GM18907 (cell line): ENCODE measurements around the gene ARID1B.

ENCODE experiments used
- ATAC-seq: cut with Tn5 transposase; IDR thresholded peaks from one replicate; pipeline ENCODE4 v1.9.1; 2021; ENCODE audit warnings: mild to moderate bottlenecking, moderate library complexity; ENCODE audit not compliant: unreplicated experiment

ARID1B gene

DNA sequence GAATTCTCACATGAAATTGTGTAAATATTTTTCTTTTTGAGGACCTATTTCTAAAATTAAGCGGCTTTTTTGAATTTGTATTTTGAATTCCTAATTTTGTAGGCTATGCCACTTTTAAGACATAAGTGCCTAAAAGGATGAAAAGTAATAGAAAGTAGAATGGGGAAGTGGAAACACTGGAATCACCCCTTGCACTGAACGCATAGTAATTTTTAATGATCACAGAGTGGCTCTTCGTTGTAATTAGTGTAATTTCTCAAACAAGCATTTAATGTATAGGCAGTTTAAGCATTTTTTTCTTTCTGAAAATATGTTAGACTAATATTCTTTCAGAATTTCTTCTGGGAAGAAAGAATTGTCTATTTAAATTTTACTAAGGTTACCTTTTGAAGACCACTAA, 73.2 kb downstream of the ARID1B start:
- ATAC-seq: no peak

DNA sequence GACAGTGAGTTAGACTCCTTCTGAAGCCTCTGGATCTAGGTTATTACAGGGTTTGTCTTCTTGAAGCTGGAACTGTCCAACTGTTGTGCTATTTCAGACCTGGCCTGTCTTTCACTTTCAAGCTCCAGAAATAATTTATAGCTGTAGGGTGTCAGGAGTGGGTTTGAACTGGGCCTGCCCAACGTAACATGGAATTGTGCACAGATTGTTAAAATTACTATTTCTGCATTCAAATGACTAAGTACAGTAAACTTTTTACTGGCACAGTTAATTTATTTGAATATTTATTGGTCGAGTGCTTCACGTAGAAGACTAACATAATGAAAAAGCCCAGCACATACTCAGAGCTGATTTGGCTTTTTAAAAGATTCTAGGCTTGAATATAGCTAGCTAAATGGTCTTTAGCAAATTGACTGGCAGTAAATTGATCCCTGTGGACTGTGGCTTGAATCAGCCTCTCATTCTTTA, 74.3 kb downstream of the ARID1B start:
- peak; percentile 42 for ATAC-seq

DNA sequence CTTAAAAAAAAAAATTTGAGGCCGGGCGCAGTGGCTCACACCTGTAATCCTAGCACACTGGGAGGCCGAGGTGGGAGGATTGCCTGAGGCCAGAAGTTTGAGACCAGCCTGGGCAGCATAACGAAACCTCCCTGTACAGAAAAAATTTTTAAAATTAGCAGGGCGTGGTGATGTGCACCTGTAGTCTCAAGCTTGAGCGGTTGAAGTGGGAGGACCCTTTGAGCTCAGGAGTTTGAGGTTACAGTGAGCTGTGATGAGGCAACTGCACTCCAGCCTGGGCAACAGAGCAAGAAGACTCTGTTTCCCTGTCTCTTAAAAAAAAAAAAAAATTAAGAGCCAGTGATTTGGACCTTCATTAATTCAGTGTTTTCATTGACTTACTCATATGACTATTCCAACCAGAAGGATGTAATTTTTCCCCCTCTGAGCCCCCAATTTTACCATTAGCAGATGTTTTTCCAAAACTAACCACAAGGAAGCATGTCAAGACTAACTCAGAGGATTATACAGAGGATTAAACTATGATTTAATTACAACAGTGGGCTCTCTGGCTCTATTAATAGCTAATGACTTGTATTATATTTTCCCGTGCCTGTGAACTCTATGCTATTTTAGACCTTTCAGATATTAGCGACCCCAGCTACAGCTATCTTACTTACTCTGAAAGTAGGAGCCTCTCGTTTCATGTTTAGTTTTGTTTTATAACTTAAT, 75.1 kb downstream of the ARID1B start:
- peak; percentile 58 for ATAC-seq

DNA sequence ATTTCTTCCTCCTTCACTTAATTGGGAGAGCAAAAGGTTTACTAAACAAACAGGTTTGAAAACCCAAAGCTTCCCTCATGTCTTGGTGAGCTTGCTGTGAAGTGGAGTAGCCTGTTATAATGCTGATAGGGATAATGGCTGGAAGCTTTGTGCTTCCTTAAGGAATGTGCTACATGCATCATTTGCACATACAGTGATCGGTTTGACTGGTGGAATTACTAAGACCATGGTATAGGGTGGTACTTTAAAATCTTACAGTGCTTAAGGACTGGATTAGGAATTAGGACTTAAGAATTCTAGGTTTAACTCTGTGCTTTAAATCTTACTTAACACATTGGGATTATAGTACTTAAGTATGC, 75.7 kb downstream of the ARID1B start:
- ATAC-seq: no peak

DNA sequence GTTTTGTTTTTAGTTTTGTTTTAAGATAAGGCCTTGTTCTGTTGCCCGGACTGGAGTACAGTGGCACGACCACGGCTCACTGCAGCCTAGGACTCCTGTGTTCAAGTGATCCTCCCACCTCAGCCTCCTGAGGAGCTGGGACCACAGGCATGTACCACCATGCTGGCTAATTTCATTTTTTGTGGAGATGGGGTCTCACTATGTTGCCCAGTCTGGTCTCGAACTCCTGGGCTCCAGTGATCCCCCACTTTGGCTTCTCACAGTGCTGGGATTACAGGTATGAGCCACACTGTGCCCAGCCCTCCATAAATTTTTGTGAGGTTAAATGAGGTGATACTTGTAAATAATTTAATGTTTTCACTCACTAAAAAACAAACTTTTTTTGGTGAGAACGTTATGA, 76.6 kb downstream of the ARID1B start:
- ATAC-seq: no peak

DNA sequence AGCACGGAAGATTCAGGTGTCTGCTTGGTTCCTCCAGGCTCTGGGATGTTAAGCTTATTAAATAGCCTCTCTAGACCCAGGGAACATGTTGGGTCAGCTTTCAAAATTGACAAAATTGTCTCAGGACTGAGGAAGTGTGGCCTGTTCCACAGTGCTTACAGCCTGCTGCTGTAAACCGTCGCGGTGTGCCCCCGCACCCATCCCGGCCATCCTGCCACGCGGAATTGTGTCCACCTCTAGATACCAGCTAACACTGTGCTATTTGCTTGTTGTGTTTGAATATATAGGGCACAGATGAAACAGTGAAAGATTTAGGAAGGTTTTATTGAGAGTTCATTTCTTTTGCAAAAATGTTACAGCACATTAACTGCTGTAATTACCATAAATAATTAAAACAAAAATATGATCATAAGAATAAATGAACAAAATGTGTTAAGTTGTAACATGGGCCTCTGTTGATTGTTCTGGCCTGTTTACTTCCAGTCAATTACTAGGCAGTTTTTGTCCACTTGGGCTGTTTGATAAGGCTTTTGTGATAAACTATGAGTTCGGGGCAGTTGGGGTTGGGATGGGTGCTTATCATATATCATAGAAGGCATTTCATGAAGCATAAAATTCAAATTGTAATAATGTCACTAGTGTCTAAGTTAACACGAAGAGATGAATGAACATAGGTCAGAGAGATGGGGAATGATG, 77.4 kb downstream of the ARID1B start:
- no peak for ATAC-seq

DNA sequence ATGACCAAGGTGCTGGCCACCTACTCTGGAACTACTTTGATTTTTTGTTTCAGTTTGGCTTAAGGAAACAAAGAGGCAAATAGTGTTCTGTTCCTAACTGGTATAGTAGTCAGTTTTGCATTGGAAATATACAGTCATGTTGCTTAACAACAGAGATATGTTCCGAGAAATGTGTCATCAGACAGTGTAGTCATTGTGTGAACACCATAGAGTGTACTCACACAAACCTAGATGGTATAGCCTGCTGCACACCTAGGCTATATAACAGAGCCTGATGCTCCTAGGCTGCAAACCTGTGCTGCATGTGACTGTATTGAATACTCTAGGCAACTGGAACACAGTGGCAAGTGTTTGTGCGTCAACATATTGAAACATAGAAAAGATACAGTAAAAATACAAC, 80.4 kb downstream of the ARID1B start:
- no peak for ATAC-seq

DNA sequence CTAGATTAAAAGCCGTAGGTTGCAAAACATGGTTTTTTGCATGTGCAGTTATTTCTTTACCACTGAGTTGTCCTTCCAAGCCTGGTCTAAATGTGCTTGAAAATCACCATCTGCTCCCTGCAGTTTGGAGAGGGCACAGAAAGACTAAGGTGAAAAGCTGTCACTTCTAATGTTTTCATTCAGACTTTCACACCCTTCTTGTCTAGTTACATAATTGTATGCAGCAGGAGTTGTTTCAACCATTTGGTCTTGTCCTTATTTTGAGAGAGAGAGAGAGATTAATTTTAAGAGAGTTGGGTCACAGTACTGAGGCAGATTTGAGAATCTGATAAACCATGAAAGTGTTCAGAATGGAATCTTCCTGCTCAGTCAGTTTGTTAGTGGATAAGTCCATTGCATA, 82.5 kb downstream of the ARID1B start:
- ATAC-seq: no peak

DNA sequence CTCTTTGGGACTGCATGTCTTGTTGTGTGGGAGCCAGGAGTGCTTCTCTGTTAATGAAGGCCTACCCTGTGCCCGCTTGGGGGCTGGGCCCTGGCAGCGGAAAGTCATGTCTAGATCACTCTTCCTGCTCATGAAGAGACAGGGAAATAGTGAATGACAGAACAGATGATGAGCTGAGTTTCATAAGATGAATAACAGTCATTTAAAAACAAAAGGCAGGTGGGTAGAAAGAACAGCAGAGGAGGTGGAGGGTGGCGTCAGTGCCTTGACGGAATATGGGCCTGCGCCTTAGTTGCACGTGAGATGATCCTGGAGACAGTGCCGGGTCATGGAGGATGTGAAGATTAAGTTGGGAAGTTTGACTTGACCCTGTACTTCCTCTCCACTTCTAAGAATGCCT, 85.5 kb downstream of the ARID1B start:
- no peak for ATAC-seq

DNA sequence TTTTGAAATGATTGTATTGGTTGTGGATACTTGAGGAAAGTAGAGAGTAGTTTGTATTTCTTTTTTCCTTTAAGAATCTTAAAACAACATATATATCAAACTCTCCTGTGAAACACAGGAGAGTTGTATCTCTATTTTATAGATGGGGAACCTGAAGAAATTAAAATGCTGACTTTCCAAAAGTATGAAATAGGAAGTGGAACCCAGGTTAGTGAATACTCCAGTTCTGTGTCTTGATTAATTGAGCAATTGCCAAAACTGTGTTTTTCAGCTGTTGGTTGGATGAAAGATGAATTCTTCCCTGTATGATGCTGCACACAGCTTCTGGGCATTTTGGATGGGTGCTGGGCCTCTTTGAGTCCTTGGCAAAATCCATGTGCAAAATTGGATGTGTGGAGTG, 86.3 kb downstream of the ARID1B start:
- ATAC-seq: no peak

DNA sequence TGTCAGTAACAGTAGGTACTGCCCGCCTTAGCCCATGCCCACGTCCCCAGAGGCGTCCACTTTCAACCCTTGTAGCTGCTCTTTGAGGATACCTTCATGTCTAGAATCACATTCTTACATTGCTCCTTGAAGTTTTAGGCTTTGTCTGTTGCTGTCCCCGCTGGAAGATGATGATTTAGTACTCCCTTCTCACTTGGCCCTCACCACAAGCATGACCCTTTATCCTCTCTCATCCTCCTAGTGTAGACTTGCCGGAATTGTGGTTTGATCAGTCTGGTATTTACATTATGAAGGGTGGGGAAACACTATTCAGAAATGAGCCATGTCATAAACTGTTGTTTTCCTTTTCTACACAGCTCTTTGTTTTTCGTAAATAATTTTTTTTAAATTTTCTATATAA, 87.4 kb downstream of the ARID1B start:
- no peak for ATAC-seq

DNA sequence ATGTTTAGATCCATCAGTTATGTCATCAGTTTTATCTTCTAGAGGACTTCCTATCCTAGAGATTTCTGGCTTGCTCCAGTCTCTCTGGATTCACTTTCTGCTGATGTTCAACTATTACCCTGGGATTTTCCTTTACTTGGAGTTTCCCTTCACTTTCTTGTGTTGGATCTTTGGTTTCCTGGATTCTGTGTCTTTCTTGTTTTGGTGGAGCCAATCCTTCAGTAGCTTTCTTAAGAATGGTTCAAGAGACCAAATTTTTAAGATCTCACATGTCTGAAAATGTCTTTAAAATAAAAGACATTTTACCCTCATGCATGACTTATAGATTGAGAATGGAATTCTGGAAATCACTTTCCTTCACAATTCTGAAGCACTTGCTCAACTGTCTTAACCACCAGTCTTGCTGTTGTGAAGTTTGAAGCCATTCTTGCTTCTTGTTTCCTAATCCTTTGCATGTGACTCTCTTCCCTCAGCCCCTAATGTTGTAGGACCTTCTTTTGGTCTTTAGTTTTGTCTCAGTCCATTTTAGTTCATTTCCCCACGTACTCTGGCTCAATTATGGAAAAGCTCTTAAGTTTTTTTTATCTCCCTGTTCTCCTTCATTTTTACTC, 87.9 kb downstream of the ARID1B start:
- no peak for ATAC-seq

DNA sequence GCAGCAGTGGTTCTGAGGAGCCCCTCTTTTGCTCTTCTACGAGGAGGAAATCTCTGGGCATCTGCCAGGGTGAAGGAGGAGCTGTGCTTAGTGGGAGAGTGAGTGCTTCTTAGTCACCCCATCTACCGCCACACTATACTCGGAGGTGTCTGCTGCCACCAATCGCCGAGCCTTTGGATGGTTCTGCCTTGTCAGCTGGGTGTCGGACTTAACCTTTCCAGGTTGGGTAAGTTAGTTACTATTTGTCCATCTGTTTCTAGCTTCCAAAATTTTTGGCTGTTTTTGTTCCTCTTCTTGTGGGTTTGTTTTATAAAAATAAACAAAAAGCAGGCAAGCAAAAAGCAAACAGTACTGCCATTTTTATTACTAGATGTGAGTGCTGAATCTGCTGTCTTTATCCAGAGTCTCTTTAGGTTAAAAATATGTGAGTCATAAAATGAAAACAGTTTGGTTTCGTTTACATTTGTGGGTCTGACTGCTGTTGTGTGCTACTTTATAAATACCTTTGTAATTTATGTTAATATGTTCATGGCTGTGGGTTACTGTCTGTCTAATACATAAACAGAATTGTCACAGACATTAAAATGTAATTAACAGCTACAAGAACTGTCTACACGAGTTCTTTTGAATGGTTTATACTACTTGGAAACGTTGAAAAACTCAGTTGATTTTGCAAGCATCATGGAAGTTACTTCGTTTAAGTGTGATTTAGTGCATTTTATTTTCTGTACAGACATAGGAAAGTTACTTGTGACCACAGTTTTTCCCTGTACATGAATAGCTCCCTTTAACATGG, 89.2 kb downstream of the ARID1B start:
- no peak for ATAC-seq

DNA sequence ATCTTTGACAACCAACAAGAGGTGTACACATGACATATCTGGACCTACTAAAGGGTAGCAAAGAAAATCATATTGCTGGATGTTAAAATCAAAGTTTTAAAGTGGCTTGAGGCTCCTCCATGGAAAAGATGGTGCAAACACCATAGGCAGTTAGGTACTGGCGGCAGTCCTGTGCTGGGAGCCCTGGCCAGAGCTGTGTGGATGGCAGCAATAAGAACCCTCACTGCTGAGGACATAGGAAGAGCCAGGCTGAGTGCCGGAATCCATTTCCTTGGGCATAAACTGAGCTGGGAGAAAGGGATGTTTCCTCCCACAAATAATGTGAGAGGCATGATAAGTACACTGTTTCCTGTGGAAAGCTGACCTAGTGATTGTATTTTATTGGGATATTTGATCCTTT, 89.9 kb downstream of the ARID1B start:
- ATAC-seq: no peak

DNA sequence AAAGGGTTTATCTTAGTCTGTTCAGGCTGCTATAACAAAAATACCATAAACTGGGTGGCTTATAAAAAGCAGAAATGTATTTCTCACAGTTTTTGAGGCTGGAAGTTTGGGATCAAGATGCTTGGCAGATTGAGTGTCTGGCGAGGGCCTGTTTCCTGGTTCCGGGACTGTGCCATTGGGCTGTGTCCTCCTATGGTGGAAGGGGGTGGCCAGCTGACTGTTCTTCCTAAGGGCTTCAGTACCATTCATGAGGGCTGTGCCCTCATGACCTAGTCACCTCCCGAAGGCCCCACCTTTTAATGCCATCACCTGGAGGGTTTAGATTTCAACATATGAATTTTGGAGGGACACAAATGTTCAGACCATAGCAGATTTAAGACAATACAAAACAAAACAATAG, 91.2 kb downstream of the ARID1B start:
- no peak for ATAC-seq

DNA sequence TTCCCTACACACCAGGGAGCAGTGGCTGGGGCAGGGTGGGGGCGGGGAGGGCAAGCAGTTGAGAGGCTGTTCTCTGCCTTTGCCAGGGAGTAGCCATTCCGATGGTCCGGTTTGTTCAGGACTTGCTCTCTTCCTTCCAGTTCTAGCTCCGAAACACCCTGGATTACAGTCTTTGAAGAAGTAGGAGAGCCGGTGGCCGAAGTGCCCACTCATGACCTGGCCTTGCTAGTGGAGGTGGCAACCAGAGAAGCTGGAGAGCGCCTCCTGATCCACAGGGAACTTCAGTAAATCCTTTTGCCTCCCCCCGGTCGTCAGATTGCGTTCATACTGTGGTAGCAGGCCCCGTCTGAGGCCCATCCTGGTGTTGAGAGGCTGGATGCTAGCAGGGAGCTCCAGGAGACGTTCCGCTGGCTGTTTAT, 92.8 kb downstream of the ARID1B start:
- ATAC-seq: no peak

DNA sequence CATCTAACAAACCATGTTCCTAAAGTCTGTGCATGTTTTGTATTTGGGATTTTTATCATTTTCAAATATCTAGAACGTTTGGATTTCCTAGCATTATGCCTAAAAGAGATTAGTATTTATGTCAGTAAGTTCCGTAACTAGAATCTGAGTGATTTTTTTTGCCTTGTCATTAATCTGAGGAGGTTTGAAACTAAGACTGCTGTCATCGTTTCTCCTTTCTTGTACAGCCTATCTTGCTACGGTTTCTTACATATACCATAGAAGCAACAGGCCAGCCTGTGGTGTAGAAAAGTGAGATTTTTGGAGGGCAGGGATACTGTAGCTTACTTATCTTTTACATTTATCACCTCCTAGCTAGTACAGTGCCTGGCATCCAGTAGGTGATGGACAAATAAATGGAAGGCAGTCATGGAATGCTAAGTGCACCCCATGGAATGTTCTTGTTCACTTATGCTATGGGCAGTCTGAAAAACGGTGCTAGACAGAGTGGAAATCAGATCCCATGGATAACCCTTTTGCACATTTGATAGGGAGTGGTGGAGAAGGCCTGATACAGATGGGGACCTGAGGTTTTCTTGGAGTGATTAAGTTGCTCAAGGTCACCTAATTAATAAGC, 93.9 kb downstream of the ARID1B start:
- no peak for ATAC-seq

DNA sequence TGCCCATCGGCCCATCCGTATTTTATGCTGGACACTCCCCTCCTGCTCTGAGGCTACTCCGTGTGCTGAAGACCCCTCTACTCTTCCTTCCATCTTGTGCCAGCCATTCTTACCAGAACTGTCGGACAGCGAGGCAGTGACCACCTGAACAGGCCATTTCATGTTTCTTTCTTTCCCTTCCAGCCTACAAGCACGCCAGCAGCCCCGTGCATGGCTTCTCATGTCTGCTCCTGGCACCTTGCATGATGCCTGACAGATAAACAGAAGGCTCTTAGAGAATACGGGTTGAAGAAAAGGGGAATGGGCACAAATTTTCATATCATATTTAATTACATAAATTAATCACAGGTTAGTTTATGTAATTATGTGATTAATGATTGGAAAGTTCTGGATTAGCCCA, 95.7 kb downstream of the ARID1B start:
- no peak for ATAC-seq

DNA sequence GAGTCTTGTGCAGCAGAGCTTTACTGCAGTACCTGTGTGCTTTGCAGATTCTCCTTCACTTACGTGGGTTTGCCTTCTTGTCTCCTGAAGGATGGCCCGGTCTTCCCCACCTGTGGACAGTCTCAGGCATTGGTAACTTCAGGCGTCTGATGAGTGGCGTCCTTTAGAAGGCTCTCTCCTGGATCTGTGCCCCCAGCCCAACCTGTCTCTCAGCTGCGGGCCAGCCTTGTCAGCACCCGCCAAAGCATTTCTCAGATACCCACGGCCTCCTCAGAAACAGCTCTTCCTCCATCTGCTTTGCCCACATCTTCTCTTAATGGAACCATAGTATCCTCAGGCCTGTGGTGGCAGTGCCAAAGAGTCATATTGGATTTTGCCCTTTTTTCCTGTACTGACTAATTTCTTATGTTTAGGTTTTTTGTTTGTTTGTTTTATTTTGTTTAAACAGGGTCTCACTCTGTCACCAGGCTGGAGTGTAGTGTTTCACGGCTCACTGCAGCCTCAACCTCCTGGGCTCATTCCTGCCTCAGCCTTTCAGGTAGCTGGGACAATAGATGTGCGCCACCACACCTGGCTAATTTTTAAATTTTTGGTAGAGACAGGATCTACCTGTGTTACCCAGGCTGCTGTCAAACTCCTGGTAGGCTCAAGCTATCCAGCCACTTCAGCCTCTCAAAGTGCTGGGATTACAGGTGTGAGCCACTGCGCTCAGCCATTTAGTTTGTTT, 96.6 kb downstream of the ARID1B start:
- no peak for ATAC-seq

DNA sequence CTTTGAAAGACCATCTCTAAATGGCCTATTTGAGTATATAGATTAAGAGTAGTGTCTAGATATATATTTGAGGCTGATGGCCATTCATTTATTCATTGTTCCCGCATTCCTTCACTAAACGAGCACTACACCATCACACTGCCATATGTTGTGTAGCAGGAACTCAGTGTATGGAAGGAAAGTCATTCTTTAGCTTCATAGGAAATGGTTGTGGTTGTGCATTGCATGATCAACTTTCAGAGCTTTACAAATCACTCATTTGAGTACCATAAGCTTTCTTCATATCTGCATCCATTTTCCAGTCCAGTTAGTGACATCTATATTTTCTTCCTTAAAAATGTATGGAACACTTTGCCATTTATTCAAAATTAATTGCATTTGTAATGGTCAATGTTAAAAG, 97.9 kb downstream of the ARID1B start:
- ATAC-seq: no peak
